ENCODE data around the gene FAM174B. TPM values are rescaled to one million over a fixed set of nuclear protein-coding genes. Genes with fewer than 3 reads are reported as not detected.
"Not testable (repeated sequence)": the region's sequence is repeated elsewhere in the genome, so short reads cannot be mapped to it uniquely, and the experiment has no call there.

The FAM174B gene
- total and polyA plus RNA-seq, 2 donors (not counting 1 experiment from before 2014, with no cell fraction given) = 0.03 to 1.9 TPM

- no peak for DNase-seq
- Histone ChIP-seq H3K27me3 (replicated peaks in 1 of 4; ENCODE audit: control extremely low read depth in 1 of 4, control insufficient read depth in 3 of 4, insufficient read depth in 4 of 4, low read length in 3 of 4) (no peaks in the 10 kb centered on the region), H3K9ac (ENCODE audit: low read length) (no peak overlapping the region), H3K9me3 (ENCODE audit: control extremely low read depth in 1 of 3, control insufficient read depth in 2 of 3, insufficient read depth in 1 of 3, low read length in 2 of 3) (peaks cover 0 to 9% (median 0%) of the 10 kb centered on the region in 3 donors), H3K79me2 (ENCODE audit: control insufficient read depth, insufficient read depth, low read length) (no peaks in the 10 kb centered on the region), H3K4me3 (ENCODE audit: control extremely low read depth in 1 of 5, extremely low read depth in 1 of 5, insufficient read depth in 1 of 5, low read depth in 2 of 5, low read length in 4 of 5) (no peak overlapping the region), H3K4me2 (replicated peaks; ENCODE audit: low read depth, low read length, poor library complexity, severe bottlenecking) (no peak overlapping the region), H3K4me1 (ENCODE audit: control insufficient read depth in 2 of 2, insufficient read depth in 2 of 2, low read length in 2 of 2) (no peaks in the 10 kb centered on the region), H4K20me1 (ENCODE audit: control insufficient read depth, insufficient read depth, low read length, poor library complexity, severe bottlenecking) (no peaks in the 10 kb centered on the region), H2AFZ (ENCODE audit: insufficient read depth, low read depth, low read length, poor library complexity, severe bottlenecking) (no peak overlapping the region), H3K36me3 (replicated peaks in 1 of 2; ENCODE audit: control extremely low read depth in 1 of 2, control insufficient read depth in 1 of 2, extremely low read depth in 1 of 2, insufficient read depth in 2 of 2, low read length in 1 of 2) (no peaks in the 10 kb centered on the region), H3K27ac (ENCODE audit: low read length in 2 of 2) (no peak overlapping the region)
- ATAC-seq (ENCODE audit: low read depth) = no peak
- ChIA-PET POLR2A (no interaction called here), CTCF (no interaction called here)
- Mint-ChIP-seq H3K9me3 (ENCODE audit: insufficient read depth) (no peaks in the 10 kb centered on the region), H3K4me1 (no peaks in the 10 kb centered on the region), H3K27me3 (no peaks in the 10 kb centered on the region), H3K27ac (no peak overlapping the region), H3K4me3 (no peak overlapping the region)
- intact Hi-C loops (cut with micrococcal nuclease) = no loop called here
- TF ChIP-seq CTCF (IDR thresholded peaks at IDR 0.05) (no peak), EZH2 (IDR thresholded peaks at IDR 0.05; ENCODE audit: borderline replicate concordance, insufficient read depth, low read depth, low read length, poor library complexity, severe bottlenecking) (no peak)
- 94% methylated on average over 9 of the region's 9 CpGs for WGBS (ENCODE audit: insufficient coverage)
Observed at GRCh38 chr15:92610101-92610520, 45.5 kb downstream of the FAM174B start.

GRCh38 chr15:92608866-92609700 is 46.5 kb downstream of the FAM174B start:
- DNase-seq = no peak
- intact Hi-C loops (cut with micrococcal nuclease) = no loop called here
- Histone ChIP-seq H3K4me2 (replicated peaks; ENCODE audit: low read depth, low read length, poor library complexity, severe bottlenecking) (no peak overlapping the region), H3K79me2 (ENCODE audit: control insufficient read depth, insufficient read depth, low read length) (no peaks in the 10 kb centered on the region), H3K4me1 (ENCODE audit: control insufficient read depth in 2 of 2, insufficient read depth in 2 of 2, low read length in 2 of 2) (no peaks in the 10 kb centered on the region), H2AFZ (ENCODE audit: insufficient read depth, low read depth, low read length, poor library complexity, severe bottlenecking) (no peak overlapping the region), H3K4me3 (ENCODE audit: control extremely low read depth in 1 of 5, extremely low read depth in 1 of 5, insufficient read depth in 1 of 5, low read depth in 2 of 5, low read length in 4 of 5) (no peak overlapping the region), H3K36me3 (replicated peaks in 1 of 2; ENCODE audit: control extremely low read depth in 1 of 2, control insufficient read depth in 1 of 2, extremely low read depth in 1 of 2, insufficient read depth in 2 of 2, low read length in 1 of 2) (no peaks in the 10 kb centered on the region), H4K20me1 (ENCODE audit: control insufficient read depth, insufficient read depth, low read length, poor library complexity, severe bottlenecking) (no peaks in the 10 kb centered on the region), H3K27me3 (replicated peaks in 1 of 4; ENCODE audit: control extremely low read depth in 1 of 4, control insufficient read depth in 3 of 4, insufficient read depth in 4 of 4, low read length in 3 of 4) (no peaks in the 10 kb centered on the region), H3K9me3 (ENCODE audit: control extremely low read depth in 1 of 3, control insufficient read depth in 2 of 3, insufficient read depth in 1 of 3, low read length in 2 of 3) (peaks cover 0 to 9% (median 0%) of the 10 kb centered on the region in 3 donors), H3K27ac (ENCODE audit: low read length in 2 of 2) (no peak overlapping the region), H3K9ac (ENCODE audit: low read length) (no peak overlapping the region)
- ChIA-PET POLR2A (no interaction called here), CTCF (no interaction called here)
- 89% methylated on average over 20 of the region's 20 CpGs for WGBS (ENCODE audit: insufficient coverage)
- ATAC-seq (ENCODE audit: low read depth) = no peak
- H3K27me3 Mint-ChIP-seq = no peaks in the 10 kb centered on the region
- H3K4me1 Mint-ChIP-seq = no peaks in the 10 kb centered on the region
- no peak overlapping the region for H3K27ac Mint-ChIP-seq
- TF ChIP-seq EZH2 (IDR thresholded peaks at IDR 0.05; ENCODE audit: borderline replicate concordance, insufficient read depth, low read depth, low read length, poor library complexity, severe bottlenecking) (no peak), CTCF (IDR thresholded peaks at IDR 0.05) (no peak)
- no peak overlapping the region for H3K4me3 Mint-ChIP-seq
- no peaks in the 10 kb centered on the region for H3K9me3 Mint-ChIP-seq (ENCODE audit: insufficient read depth)

GRCh38 chr15:92606836-92607150 is 48.8 kb downstream of the FAM174B start:
- H3K27me3 Mint-ChIP-seq; H3K4me3 ChIP-seq (ENCODE audit: control extremely low read depth in 1 of 5, extremely low read depth in 1 of 5, insufficient read depth in 1 of 5, low read depth in 2 of 5, low read length in 4 of 5); DNase-seq; H3K27me3 ChIP-seq (replicated peaks in 1 of 4; ENCODE audit: control extremely low read depth in 1 of 4, control insufficient read depth in 3 of 4, insufficient read depth in 4 of 4, low read length in 3 of 4); H3K27ac ChIP-seq (ENCODE audit: low read length in 2 of 2); CTCF ChIA-PET; H3K9ac ChIP-seq (ENCODE audit: low read length); H3K36me3 ChIP-seq (replicated peaks in 1 of 2; ENCODE audit: control extremely low read depth in 1 of 2, control insufficient read depth in 1 of 2, extremely low read depth in 1 of 2, insufficient read depth in 2 of 2, low read length in 1 of 2); H3K4me2 ChIP-seq (replicated peaks; ENCODE audit: low read depth, low read length, poor library complexity, severe bottlenecking); H3K27ac Mint-ChIP-seq; ATAC-seq (ENCODE audit: low read depth); POLR2A ChIA-PET; H3K79me2 ChIP-seq (ENCODE audit: control insufficient read depth, insufficient read depth, low read length); H4K20me1 ChIP-seq (ENCODE audit: control insufficient read depth, insufficient read depth, low read length, poor library complexity, severe bottlenecking); H3K4me3 Mint-ChIP-seq; H3K4me1 ChIP-seq (ENCODE audit: control insufficient read depth in 2 of 2, insufficient read depth in 2 of 2, low read length in 2 of 2); H3K9me3 ChIP-seq (ENCODE audit: control extremely low read depth in 1 of 3, control insufficient read depth in 2 of 3, insufficient read depth in 1 of 3, low read length in 2 of 3); H2AFZ ChIP-seq (ENCODE audit: insufficient read depth, low read depth, low read length, poor library complexity, severe bottlenecking); H3K9me3 Mint-ChIP-seq (ENCODE audit: insufficient read depth); H3K4me1 Mint-ChIP-seq; intact Hi-C loops (cut with micrococcal nuclease): not testable (repeated sequence)
- 100% methylated on average over 2 of the region's 15 CpGs for WGBS (ENCODE audit: insufficient coverage)
